GM18873 (cell line): ENCODE measurements around the gene B4GALT2.

Experiments used
- ATAC-seq: cut with Tn5 transposase; IDR thresholded peaks from one replicate; pipeline ENCODE4 v1.9.1; 2021; ENCODE audit warnings: mild to moderate bottlenecking, moderate library complexity, moderate number of reproducible peaks; ENCODE audit not compliant: unreplicated experiment, low FRiP score

B4GALT2 gene

DNA sequence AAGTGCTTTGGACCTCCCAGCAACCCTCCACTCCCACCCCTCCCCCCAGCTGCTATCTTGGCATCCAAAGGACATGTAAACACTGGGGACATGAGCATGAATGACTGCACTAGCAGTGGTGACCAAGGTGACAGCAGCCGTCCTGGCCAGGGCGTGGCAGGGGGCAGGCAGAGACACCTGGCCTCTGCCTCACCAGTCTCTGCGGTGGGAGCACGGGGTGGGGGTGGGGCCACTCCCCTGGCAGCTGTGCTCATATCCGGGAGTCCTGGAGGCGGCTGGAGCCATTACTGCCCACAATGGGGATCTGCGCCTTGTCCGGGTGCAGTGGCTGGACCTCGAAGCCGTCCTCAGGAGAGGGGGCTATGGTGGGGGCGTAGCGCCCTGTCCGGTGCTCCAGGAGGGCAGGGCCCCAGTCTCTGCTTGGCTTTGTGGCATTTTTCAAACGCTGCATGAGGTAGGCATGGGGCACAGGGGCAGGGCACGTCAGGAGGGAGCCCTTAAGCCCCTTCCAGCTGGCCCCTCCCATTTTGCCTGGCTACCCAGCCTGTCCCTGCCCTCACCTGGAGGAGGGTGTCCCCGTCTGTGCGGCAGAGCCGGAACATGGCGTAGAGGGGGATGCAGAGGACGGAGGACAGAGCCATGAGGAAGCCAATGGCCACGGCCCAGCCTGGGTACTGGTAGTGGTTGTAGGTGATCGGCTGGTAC, 18.4 kb downstream of the B4GALT2 start:
- ATAC-seq: no peak

DNA sequence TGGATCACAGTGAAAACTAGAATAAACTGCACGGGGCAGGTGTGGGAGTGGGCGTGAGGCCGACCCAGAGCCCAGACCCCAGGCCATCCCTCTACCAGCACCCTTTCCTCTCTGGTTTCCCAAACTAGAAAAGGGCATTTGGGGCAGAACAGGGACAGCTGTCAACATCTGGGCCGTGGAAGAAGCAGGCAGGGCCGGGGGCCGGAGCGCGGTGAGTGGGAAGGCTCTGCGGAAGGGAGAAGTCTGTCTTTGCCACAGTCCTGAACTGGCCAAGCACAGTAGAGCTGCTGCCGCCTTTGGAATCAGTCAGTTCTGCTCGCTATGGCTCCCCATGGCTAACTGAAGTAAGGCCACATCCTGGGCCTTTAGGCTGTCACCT, 19.0 kb downstream of the B4GALT2 start:
- no peak for ATAC-seq

DNA sequence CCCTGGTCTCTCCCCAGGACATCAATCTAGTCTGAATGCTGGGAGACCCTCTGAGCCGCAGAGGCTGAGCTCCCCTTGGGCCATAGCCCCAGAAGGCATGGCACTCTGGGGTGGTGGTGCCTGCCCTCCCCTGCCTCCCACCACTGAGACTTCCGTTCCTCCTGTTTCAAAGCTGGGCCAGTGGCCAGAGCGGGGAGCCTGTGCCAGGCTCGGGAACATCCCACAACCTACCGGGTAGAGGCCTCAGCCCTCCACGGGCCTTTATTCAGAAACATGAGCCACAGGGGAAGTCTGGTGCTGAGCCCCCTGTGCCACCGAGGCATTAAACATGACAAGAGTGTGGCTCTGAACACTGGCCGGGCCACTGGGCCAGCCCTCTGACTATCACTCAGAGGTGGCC, 20.4 kb downstream of the B4GALT2 start:
- ATAC-seq: no peak

DNA sequence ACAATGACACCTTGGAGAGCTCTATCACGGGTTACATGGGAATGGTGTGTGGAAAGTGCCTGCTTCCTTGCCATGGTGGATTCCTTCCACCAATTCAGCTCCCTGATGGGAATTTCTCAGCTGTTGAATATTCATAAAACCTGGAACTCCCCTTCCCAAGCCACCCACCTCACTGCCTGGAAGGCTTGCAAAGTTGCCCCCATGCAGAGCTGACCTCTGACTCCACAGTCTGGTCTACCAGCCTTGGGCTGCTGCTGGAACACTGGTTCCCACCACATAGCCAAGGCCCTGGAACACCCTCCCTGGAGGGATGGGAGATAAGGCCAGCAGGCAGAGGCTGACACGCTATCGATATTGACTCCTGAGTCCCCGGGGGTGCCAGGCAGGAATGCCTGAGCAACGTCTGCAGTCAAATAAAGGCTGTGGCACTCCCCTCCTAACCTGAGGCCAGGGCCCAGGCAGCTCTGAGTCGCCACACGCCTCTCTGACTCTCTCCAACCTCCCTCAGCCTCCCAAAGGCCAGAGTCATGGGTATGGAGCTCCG, 21.2 kb downstream of the B4GALT2 start:
- ATAC-seq: no peak

DNA sequence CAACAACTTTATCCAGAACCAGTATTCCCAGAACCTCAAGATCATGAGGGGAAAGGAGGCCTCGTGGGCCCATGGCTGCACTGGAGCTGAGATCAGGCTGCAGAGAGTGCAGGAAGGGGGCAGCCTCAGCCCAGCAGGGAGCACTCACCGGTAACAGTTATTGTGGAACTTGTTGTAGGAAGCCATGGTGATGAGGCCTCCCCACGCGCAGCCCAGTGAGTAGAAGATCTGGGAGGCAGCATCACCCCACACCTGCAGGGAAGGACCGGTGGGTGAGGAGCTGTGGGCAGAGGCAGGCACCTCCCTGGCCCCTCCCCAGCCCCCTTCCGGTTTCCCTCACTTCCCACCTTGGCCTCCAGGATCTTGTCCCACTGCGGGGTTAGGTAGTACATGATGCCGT, 23.2 kb downstream of the B4GALT2 start:
- ATAC-seq: no peak

DNA sequence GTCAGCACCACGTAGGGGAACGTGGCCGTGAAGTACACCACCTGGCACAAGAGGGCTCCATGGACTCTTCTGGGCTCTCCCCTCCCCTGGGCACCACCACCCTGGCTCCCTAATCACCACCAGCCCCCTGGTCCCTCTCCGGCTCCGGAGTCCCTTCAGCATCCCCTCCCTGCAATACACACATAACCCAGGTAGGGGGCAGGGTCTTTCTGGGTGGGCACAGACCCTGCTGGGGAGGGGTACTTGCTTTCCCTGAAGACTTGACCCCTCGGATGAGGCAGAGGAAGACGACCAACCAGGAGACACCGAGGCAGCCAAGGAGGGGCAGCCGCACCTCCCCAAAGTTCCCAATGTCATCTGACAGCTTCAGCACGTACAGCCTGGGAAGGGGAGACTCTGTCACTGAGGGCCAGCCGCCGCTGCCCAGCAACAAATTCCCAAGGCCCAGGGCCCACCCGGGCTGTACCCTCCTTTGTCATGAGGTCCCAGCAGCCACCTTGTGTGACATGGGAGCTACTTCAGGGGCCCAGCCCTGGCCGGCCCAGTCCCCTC, 23.7 kb downstream of the B4GALT2 start:
- no peak for ATAC-seq

DNA sequence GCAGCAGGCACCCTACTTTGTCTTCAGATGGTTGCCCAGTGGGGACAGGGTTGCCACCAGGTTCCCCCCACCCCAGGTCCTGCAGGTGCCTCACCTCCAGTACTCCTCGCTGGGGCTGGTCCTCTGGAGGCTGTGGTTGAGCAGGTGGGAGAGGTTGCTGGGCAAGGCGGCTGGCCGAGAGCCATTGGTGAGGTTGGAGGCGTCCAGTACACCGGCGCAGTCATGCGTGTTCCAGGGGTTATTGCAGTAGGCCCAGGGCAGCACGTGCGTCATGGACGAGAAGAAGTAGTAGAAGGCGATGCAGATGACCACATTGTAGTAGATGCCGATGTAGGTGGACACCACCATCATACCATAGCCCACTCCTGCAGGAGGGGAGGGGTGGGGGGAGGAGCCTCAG, 29.2 kb downstream of the B4GALT2 start:
- ATAC-seq: no peak

DNA sequence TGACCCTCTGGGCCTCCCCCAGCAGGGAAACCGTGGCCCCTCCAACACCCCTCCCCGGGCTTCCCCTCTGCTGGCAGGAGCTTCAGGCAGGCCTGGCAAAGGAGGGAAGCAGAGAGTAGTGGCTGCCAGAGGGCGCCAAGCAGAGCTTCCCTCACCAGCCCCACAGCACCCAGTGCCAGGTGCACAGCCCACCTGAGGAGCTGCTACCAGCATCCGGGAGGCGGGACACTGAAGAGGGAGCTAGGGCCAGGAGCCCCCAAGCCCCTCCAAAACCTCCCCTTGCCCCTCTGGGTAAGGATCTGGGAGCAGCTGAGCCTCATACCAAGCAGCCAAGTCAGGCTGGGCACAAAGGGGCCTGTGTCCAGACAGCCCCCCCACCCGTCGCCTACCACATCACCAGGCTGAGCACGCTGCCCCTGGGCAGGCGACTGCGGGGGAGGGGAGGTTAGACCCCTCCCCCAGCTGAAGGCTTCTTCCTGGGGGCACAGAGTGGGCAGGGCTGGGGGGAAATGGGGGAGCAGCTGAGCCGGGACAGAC, 32.0 kb downstream of the B4GALT2 start:
- ATAC-seq: no peak

DNA sequence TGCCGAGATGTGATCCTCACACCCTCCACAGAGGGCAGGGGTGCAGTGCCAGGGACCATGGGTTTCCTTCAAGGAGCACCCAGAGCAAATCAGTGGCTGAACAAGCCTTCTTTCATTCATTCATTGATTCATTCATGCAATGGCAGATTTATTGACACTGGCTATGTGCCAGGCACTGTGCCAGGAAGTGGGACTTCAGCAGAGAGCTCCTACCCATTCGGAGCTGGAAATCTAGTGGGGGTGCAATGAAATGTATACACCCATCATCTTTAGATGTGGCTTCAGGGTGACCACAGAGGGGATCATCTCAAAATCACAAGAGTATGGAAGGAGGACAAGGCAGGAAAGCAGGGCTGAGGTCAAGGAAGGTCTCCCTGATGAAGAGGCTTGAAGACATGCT, 33.4 kb downstream of the B4GALT2 start:
- no peak for ATAC-seq

DNA sequence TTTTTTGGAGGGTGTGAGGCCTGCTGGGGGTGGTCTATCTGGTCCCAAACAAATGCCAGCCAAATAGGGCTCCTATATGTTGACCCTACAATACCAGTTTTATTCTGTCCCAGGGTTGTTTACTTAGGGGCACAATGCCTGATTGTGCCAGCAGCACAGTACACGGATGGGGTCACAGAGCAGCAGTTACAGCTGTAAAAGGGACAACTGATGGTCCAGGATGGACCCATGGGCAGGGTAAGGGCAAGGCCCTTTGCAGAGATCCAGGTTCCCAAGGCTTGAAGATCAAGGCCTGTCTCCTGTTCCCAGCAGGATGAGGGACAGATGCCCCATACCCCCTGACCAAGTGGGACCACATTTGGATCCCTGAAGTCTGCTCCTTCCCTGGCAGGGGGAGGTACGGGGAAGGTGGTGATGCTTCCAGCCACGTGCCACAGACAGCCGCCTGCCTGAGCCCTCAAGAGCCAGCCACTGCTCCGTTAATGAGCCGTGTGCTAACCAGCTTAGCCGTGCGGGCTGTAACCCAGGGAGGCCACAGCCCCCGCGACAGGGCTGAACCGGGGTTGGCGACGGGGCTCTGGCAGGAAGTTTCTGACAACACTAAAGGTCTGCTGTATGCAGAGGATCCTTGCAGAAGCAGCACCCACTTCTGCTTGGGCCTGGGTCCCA, 34.1 kb downstream of the B4GALT2 start:
- no peak for ATAC-seq

DNA sequence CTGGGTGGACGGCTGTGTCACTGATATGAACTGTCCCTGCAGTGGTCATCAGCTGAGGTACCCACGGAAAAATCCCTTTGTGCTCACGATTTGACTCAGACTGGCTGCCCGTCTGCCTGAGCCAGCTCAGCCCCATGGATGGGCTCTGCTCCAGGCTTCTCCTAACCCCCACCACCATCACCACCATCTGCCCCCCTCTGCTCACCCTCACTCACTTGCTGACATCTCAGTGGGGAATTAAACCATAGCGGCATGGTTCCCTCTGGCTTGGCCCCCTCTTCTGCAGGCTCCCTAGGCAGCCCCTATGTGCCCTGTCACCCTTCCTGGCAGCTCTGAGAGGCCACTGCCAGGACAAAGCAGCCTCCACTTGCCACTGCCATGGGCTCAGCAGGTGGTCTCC, 34.9 kb downstream of the B4GALT2 start:
- no peak for ATAC-seq

DNA sequence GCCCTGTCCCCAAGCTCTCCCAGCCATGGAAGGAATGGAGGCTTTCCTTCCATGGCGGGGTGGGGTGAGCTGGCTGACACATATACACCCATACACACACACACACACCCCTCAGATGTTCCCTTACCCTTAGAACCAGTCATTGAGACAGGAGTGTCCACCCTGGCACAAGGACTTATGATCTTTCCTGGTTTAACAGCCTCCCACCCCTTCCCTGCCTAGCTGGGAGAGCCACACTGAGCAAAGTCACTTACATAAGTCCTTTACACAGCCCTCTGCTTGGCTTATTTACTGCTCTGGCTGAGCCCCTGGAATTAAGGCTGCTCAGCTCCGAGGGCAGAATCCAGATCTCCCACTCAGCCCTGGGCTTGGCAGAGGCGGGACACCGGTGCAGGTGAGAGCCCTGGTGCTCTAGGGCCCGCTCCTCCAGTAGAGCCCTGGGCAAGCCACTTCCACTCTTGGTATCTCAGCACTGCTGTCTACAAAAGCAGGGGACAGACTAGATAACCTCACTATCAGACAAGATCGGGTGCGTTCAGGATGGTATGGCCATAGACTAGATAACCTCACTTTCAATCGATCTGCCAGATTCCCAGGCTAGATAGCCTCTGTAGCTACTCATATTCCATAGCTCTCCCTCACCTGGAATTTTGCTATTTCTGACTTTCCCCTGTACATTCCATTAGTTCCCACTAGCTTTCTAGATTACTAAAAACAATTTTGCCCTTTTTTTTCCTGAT, 35.5 kb downstream of the B4GALT2 start:
- no peak for ATAC-seq

DNA sequence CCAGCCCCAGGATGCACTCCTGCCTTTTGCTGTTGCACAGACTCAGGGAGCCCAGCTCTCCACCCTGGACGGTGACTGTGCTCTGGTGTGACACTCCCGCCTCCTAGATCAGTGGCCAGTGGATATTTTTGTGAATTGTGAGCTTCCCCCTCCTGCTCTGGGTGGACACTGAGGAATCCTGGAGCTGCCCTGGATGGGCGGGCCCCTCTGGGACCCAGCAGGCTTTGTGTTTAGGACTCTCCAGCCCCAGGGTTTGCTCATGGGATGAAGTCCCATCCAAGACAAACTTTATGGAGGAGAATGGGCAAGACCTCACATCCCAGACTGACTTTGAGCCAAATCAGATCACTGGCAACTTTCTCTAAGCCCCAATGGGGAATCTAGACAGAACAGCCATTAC, 36.2 kb downstream of the B4GALT2 start:
- no peak for ATAC-seq

DNA sequence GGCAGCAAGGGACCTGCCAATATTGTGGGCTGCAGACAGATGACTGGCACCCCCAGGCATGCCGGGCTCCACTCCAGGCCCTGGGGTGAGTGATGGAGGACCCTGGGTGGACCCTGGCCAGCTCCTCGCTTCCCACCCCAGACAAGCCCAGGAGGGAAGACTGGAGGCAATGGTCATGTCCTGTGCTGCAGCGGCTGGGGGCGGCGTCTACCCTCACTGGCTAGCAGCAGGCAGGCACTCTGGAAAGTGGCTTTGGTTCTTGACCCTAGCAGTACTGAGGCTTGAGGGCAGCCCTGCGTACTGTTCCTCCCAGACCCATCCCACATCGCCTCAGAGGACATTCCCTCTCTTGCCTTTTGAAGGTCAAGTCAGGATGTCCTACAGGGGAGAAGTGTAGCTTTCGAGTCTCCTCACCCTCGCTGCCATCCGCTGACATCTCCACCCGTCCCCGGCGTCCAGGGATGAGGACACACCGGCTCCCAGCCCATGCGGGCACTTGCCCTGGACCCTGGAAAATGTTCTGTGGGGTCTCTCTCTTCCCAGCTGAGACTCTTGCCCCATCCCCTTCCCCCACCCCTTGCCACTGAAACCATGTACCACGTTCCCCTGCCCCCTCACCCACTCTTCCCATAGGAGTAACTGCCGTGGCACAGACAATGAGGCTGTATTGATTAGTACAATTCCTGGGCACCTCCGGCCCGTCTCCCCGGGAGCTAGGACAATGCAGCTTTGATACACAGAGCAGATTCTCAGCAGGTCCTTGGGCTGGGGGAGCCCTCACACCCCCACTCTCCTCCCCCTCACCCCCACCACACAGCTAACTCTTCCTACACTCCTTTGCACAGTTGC, 37.3 kb downstream of the B4GALT2 start:
- no peak for ATAC-seq

DNA sequence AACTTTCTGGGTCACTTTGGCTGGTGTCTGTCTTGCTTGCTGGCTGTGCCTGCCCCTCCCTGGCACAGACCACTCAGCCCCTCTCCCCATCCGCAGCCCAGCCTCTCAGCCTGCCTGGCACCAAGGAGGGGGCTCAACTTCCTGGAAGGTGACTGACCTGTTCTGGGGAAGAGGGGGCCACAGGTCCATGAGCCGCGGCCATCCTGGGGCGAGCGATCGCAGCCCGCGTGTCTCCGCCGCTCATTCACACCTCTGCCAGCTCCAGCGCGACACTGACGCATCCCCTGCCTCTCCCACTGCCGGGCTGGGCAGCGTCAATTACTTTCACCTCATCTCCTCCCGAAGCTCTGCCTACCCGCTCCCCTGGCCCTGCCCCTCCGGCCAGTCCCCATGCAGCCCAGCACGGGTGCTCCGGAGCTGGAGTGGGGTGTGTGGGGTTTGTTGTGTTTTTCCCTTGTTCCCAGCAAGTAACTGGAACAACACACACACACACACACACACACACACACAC, 37.9 kb downstream of the B4GALT2 start:
- no peak for ATAC-seq

DNA sequence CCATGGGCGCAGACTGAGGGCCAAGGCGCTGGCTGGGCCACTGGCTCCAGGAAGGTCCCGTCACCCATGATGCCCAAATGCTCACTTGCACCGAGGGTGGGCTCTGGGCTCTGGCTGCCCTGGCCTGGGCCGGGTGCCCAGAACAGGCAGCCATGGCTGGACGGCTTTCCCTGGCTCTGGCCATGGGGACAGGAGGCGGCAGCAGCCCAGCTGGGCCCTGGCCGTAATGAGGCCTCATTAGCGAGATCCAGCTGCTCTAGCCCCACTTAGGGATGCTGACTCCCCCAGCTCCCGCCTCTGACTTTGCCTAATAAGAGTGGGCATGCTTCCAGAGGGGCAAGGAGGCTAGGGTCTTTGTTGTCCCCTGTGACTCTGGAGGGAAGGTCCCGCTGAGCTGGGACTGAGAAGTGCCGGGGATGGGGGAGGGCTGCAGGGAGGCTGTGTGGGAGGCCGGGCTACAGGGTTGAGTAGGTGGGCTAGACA, 40.5 kb downstream of the B4GALT2 start:
- no peak for ATAC-seq

DNA sequence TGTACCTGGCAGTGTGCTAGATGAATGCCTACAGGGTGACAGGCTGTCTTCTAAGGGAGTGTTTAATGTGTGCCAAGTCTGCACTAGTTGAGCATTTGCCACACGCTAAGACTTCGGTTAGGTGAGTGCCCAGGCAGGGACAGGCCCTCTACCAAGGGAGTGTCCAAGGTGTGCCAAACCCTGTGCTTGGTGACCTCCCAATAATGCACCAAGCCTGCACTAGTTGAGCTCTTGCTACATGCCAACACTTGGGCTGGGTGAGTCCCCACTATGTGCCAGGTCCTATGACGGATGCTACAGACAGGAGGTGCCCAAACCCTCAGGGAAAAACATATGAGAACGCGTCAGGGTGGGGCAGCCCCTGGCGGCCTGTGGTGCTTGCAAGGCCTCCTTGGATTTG, 41.5 kb downstream of the B4GALT2 start:
- no peak for ATAC-seq

DNA sequence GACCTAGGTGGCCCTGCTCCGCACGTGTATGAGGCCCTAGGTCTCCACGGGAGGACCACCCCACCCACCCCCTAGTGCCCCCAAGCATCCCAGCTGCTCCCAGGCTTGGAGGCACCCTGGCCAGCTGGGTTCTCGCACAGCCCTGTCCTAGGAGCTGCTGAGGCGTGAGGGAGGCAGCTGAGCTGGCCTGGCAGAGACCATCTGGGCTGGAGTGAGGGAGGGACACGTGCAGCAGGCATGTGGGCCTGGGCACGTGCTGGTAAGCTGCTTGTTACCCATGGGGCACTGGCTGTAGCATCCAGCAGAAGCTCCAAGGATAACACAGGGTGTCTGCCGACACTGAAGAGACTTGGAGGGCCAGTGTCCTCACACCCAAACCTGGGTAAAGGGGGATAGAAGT, 42.1 kb downstream of the B4GALT2 start:
- ATAC-seq: no peak

DNA sequence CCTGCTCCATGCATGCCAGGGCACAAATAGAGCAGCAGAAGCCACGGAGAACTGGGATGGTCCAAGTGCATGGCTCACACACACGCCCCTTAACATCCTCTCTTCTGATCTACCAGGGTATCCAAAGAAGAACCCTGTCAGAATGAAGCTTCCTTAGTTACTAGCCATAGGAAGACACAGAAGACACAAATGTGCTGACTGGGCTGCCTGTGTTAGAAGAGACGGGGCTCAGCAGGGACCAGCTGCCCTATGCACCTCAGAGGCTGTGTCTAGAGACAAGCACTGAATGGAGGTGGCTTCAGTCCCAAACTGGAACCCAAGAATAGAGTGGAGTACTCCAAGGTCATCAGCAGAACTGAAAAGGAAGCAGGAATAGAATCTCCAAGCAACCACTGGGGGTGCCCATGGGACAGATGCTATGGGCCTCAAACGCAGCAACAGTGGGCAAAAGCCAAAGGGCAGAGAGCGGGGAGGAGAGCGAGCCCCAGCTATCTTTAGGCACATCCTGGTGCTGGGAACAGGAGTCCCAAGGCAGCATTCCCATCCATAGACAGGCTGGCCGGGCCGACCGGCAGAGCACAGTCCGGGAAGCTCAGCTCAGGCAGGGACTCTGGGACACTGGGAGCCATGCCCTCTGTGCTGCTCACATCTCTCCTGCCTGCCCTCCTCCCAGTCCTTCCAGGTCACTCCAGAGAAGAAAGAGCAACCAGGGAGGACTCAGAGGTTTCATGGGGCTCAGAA, 42.7 kb downstream of the B4GALT2 start:
- no peak for ATAC-seq
